Measurements from ENCODE around the gene TCF4. TPM values are rescaled to one million over a fixed set of nuclear protein-coding genes. Genes with fewer than 3 reads are reported as not detected.

The TCF4 gene
- total and polyA plus RNA-seq, 5 experiments from 2014 or later, result 0.39 to 8.9 (median 1.1) TPM

GRCh38 chr18:55275039-55275901 is 312.7 kb downstream of the TCF4 start:
- Mint-ChIP-seq H3K4me3 (no peak overlapping the region), H3K9me3 (no peaks in the 10 kb centered on the region), H3K36me3 (no peaks in the 10 kb centered on the region), H3K27ac (no peak overlapping the region), H3K27me3 (no peaks in the 10 kb centered on the region), H3K4me1 (no peaks in the 10 kb centered on the region)
- POLR2A ChIA-PET, result no interaction called here
- DNase-seq, result no peak
- ATAC-seq, result no peak

DNA sequence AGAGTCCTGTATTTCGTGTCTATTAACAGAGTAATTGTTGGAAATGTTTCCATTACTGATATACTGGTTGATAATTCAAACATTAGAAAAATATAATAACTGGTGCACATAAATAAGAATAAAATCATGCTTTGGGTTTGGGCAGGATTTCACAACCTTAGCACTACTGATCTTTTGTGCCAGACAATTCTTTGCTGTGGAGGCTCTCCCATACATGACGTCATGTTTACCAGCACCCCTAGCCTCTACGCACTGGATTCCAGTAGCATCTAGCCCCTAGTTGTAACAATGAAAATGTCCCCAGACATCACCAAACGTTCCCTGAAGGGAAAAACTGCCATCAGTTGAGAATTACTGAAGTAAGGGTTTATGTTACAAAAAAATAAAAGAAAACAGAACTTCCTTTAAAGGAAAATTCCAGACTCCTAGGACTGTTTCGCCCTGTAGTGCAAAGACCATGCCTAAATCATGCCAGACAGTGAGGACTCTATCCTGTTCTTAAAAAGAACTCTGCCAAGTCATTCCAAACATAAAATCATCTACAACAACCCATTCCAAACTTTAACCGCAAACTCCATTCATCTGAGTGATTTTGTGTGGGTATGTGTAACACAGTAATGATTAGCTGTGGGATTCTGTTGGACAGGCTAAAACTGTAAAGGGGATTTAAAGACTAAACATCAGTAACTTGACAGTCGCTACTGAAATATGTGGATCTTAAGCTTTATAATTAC is 315.3 kb downstream of the TCF4 start:
- Mint-ChIP-seq H3K36me3 (no peaks in the 10 kb centered on the region), H3K27me3 (no peaks in the 10 kb centered on the region), H3K9me3 (no peaks in the 10 kb centered on the region), H3K4me1 (peaks cover 0 to 14% (median under 1%) of the 10 kb centered on the region in 4 donors), H3K27ac (no peak overlapping the region), H3K4me3 (no peak overlapping the region)
- POLR2A ChIA-PET, result no interaction called here
- ATAC-seq (no peak), DNase-seq (no peak)

GRCh38 chr18:55269622-55270021 is 318.4 kb downstream of the TCF4 start:
- POLR2A ChIA-PET, result no interaction called here
- peak overlapping the region in 1 of 10 donors; percentile 62 for H3K27ac Mint-ChIP-seq
- no peaks in the 10 kb centered on the region for H3K36me3 Mint-ChIP-seq
- H3K4me3 Mint-ChIP-seq, result no peak overlapping the region
- H3K9me3 Mint-ChIP-seq, result peaks cover 0 to 4% (median 0%) of the 10 kb centered on the region in 9 donors
- H3K27me3 Mint-ChIP-seq, result no peaks in the 10 kb centered on the region
- no peak for ATAC-seq
- DNase-seq, result no peak
- peaks cover 0 to 43% (median under 1%) of the 10 kb centered on the region in 4 donors for H3K4me1 Mint-ChIP-seq

GRCh38 chr18:55268628-55269275 is 319.2 kb downstream of the TCF4 start:
- Mint-ChIP-seq H3K27me3 (no peaks in the 10 kb centered on the region), H3K36me3 (no peaks in the 10 kb centered on the region), H3K9me3 (peaks cover 0 to 4% (median 0%) of the 10 kb centered on the region in 9 donors), H3K4me1 (peaks cover 0 to 44% (median under 1%) of the 10 kb centered on the region in 4 donors), H3K4me3 (no peak overlapping the region), H3K27ac (peak overlapping the region in 1 of 10 donors; percentile 73)
- POLR2A ChIA-PET, result no interaction called here
- DNase-seq (no peak), ATAC-seq (no peak)

- Mint-ChIP-seq H3K27me3 (no peaks in the 10 kb centered on the region), H3K27ac (peak overlapping the region in 2 of 10 donors; percentile 22 to 73), H3K36me3 (no peaks in the 10 kb centered on the region), H3K4me3 (peak overlapping the region in 1 of 10 donors; percentile 33), H3K4me1 (peaks cover 0 to 44% (median under 1%) of the 10 kb centered on the region in 4 donors), H3K9me3 (peaks cover 0 to 4% (median 0%) of the 10 kb centered on the region in 9 donors)
- POLR2A ChIA-PET, result no interaction called here
- DNase-seq (no peak), ATAC-seq (no peak)
Observed at GRCh38 chr18:55268151-55268601, 319.8 kb downstream of the TCF4 start.

GRCh38 chr18:55266981-55267380 is 321.0 kb downstream of the TCF4 start:
- POLR2A ChIA-PET, result no interaction called here
- Mint-ChIP-seq H3K9me3 (peaks cover 0 to 4% (median 0%) of the 10 kb centered on the region in 9 donors), H3K27ac (no peak overlapping the region), H3K4me3 (no peak overlapping the region), H3K4me1 (peaks cover 0 to 44% (median under 1%) of the 10 kb centered on the region in 4 donors), H3K27me3 (no peaks in the 10 kb centered on the region), H3K36me3 (no peaks in the 10 kb centered on the region)
- no peak for ATAC-seq
- no peak for DNase-seq

DNA sequence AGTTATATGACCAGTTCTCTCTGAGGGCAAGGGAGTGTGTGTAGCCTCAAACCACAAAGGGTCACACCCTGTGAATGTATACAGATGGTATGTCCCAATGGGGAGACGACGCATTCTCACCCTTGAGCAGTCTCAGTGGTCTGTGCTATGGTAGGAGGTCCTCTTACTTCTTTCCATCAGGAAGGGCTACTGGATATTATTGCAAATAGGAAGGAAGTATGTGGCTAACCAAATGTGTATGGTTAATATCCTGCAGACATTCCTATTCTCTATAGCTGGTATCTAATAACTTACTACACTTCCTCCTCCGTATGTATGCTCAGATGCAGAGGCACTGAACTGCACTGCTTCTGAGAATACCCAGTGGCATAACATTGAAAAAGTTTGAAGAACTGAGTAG is 322.0 kb downstream of the TCF4 start:
- H3K4me1 Mint-ChIP-seq, result peaks cover 0 to 44% (median under 1%) of the 10 kb centered on the region in 4 donors
- ATAC-seq (no peak), DNase-seq (no peak)
- POLR2A ChIA-PET, result no interaction called here
- H3K27ac Mint-ChIP-seq, result peak overlapping the region in 1 of 10 donors; percentile 5
- peaks cover 0 to 4% (median 0%) of the 10 kb centered on the region in 9 donors for H3K9me3 Mint-ChIP-seq
- no peaks in the 10 kb centered on the region for H3K27me3 Mint-ChIP-seq
- no peak overlapping the region for H3K4me3 Mint-ChIP-seq
- H3K36me3 Mint-ChIP-seq, result no peaks in the 10 kb centered on the region

DNA sequence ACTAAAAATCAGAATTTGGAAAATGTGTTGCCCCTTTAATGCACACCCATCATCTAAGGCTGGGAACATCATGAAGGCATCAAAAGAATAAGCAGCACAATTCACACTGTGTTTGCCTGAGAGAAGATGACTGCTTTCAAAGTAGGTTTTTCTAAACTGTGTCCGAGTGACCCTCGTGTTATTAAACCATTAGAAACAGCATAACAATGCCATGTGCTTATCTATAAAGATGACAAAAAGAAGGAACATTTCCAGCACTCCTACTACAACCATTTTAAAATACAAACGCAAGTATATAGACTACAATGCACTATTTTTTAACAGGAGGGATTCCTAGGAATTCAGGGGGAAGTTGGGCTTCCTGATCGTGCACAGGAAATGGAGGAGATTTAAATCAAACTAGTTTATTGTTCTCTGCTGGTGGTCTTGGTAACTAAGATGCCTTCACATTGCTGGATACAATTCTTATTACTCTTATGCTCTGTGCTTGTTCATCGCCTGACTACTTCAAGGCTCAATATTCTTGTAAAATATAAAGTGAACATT is 322.8 kb downstream of the TCF4 start:
- Mint-ChIP-seq H3K9me3 (peaks cover 0 to 4% (median 0%) of the 10 kb centered on the region in 9 donors), H3K27me3 (no peaks in the 10 kb centered on the region), H3K36me3 (no peaks in the 10 kb centered on the region), H3K4me1 (peaks cover 0 to 44% (median under 1%) of the 10 kb centered on the region in 4 donors), H3K4me3 (no peak overlapping the region), H3K27ac (peak overlapping the region in 1 of 10 donors; percentile 5)
- ATAC-seq, result no peak
- no peak for DNase-seq
- POLR2A ChIA-PET, result no interaction called here

DNA sequence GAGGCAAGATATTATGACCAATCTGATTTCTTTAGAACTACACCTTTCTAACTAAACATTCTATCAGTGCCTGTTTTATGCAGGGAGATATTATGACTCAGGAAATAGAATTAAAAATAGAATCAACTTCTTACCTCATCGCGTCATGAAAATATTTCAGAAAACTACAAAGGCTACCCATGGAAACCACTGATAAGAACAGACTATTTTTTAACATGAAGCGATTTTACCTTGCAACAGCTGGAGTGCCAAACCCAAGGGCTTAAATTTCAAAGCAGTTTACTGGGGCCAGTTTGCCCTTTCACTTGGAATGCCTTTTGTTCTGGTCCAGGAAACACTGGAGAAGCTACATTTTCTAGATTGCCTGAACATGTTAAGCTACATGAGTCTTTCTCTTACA is 323.9 kb downstream of the TCF4 start:
- no peak overlapping the region for H3K4me3 Mint-ChIP-seq
- H3K4me1 Mint-ChIP-seq, result peaks cover 0 to 42% (median under 1%) of the 10 kb centered on the region in 4 donors
- H3K27me3 Mint-ChIP-seq, result no peaks in the 10 kb centered on the region
- peaks cover 0 to 4% (median 0%) of the 10 kb centered on the region in 9 donors for H3K9me3 Mint-ChIP-seq
- H3K27ac Mint-ChIP-seq, result no peak overlapping the region
- DNase-seq (no peak), ATAC-seq (no peak)
- H3K36me3 Mint-ChIP-seq, result no peaks in the 10 kb centered on the region
- POLR2A ChIA-PET, result no interaction called here

DNA sequence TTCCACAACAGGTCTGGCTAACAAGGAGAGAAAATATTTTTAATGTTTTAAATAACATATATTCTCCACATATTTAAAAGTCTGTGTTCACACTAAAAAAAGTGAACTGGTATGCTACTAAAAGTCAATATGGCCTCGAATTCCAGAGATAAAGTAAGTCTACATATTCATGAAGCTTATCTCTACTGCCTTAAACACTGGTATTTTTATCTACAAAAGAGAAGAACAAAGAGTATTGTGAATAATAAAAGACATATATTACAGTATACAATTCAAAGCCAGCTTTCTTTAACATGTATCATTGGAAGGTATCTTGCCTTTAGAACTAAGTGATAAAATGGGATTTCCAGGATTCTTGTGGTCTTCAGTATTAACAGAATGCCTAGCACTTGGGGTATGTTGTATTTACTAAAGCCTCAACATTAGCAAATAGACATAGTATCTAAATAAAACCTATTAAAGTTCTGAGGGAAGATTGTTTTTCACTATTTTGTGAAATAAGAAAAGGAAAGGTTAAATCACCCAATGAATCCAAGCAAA is 325.9 kb downstream of the TCF4 start:
- H3K4me1 Mint-ChIP-seq, result peaks cover 0 to 25% (median 0%) of the 10 kb centered on the region in 4 donors
- H3K9me3 Mint-ChIP-seq, result peaks cover 0 to 3% (median 0%) of the 10 kb centered on the region in 9 donors
- no peak for ATAC-seq
- no peak for DNase-seq
- H3K4me3 Mint-ChIP-seq, result no peak overlapping the region
- H3K27me3 Mint-ChIP-seq, result no peaks in the 10 kb centered on the region
- POLR2A ChIA-PET, result no interaction called here
- no peaks in the 10 kb centered on the region for H3K36me3 Mint-ChIP-seq
- no peak overlapping the region for H3K27ac Mint-ChIP-seq

GRCh38 chr18:55261253-55261652 is 326.7 kb downstream of the TCF4 start:
- H3K9me3 Mint-ChIP-seq, result peaks cover 0 to 3% (median 0%) of the 10 kb centered on the region in 9 donors
- ATAC-seq (no peak), DNase-seq (no peak)
- peaks cover 0 to 16% (median 0%) of the 10 kb centered on the region in 4 donors for H3K4me1 Mint-ChIP-seq
- H3K36me3 Mint-ChIP-seq, result no peaks in the 10 kb centered on the region
- no peak overlapping the region for H3K4me3 Mint-ChIP-seq
- POLR2A ChIA-PET, result no interaction called here
- no peaks in the 10 kb centered on the region for H3K27me3 Mint-ChIP-seq
- no peak overlapping the region for H3K27ac Mint-ChIP-seq

DNA sequence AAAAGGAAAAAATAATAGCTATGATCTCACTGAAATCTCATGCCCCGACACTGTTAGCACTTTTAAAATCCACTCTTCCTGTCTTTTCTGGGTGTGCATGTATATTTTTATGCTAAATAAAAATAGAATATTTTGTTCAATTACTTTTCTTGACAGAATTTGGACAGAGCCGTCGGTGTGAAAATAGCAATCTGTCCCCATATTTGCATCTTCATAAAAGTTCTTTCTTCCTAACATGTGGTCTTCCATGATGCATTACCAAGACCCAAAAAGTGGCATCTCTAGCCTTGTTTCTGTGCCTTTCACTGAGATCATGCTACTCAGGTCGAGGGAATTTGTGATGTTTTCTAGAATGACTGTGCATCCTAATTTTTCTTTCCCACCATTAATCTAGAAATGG is 329.9 kb downstream of the TCF4 start:
- no peak overlapping the region for H3K4me3 Mint-ChIP-seq
- H3K27ac Mint-ChIP-seq, result no peak overlapping the region
- DNase-seq (no peak), ATAC-seq (no peak)
- POLR2A ChIA-PET, result no interaction called here
- H3K9me3 Mint-ChIP-seq, result peaks cover 0 to 7% (median 0%) of the 10 kb centered on the region in 9 donors
- H3K36me3 Mint-ChIP-seq, result no peaks in the 10 kb centered on the region
- H3K27me3 Mint-ChIP-seq, result no peaks in the 10 kb centered on the region
- no peaks in the 10 kb centered on the region for H3K4me1 Mint-ChIP-seq
